Measurements from ENCODE around the gene SAP25. TPM values are rescaled to one million over a fixed set of nuclear protein-coding genes. Genes with fewer than 3 reads are reported as not detected.

SAP25 gene
- total and polyA plus RNA-seq, 2 experiments from 2014 or later, result not detected

DNA sequence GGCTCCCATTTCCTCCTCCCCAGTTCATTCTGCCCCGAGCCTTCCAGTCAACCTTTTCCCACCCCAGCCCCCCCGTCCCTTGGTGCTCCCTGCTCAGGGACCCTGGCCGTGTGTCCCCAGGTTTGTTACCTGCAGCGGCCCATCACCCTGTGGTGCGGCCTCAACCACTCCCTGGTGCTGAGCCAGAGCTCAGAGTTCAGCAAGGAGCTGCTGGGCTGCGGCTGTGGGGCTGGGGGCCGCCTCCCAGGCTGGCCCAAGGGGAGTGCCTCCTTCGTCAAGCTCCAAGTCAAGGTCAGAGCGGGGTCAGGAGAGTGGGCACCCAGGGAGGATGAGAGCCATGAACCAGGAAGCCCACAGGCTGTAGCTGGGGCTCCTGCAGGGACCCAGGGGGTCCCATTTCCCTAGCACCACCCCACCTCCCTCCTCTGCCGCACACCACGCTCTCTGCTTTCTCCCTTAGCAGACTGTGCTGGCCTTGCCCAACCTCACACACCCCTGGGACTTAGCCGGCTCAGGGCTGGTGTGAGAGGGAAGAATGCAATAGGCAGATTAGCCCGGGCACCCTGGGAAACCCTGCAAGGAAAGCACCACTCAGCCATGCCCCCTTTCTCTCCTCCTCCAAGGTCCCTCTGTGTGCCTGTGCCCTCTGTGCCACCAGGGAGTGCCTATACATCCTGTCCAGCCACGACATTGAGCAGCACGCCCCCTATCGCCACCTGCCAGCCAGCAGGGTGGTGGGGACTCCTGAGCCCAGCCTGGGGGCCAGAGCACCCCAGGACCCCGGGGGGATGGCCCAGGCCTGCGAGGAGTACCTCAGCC is 26.4 kb upstream of the SAP25 start:
- 0 out of 2 replicates have a peak, but pooled peaks cover 6% of the 10 kb centered on the region for H3K79me2 ChIP-seq (ENCODE audit: insufficient read depth)
- H3K27me3 ChIP-seq (replicated peaks; ENCODE audit: insufficient read depth), result no peaks in the 10 kb centered on the region
- H3K4me2 ChIP-seq (ENCODE audit: unreplicated experiment), result no peak overlapping the region
- no peaks in the 10 kb centered on the region for H3F3A ChIP-seq (ENCODE audit: insufficient read depth)
- H4K20me1 ChIP-seq (ENCODE audit: insufficient read depth), result no peaks in the 10 kb centered on the region
- H3K9ac ChIP-seq, result no peak overlapping the region
- WGBS, 2 experiments (ENCODE audit: low coverage in 1 of 2, low lambda C conversion rate in 2 of 2, missing lambda C conversion rate in 2 of 2), result 92 to 95% methylated on average over 18 of the region's 18 CpGs
- no peaks in the 10 kb centered on the region for H3K36me3 ChIP-seq (ENCODE audit: low read depth)
- in situ Hi-C loops (cut with MboI), result no loop called here
- no peak for DNase-seq
- no peak overlapping the region for H3K4me3 ChIP-seq
- no peaks in the 10 kb centered on the region for H3K9me3 ChIP-seq (ENCODE audit: low read depth)
- no peaks in the 10 kb centered on the region for H3K9me2 ChIP-seq (ENCODE audit: insufficient read depth)
- H3K4me1 ChIP-seq (ENCODE audit: insufficient read depth), result no peaks in the 10 kb centered on the region
- no peak overlapping the region for H2AFZ ChIP-seq
- TF ChIP-seq EZH2phosphoT487 (IDR thresholded peaks at IDR 0.05; ENCODE audit: insufficient read depth, low read depth), result no peak
- TF ChIP-seq EZH2 (IDR thresholded peaks at IDR 0.05; ENCODE audit: insufficient read depth, poor library complexity, severe bottlenecking), result no peak
- H3K27ac ChIP-seq, result no peak overlapping the region

DNA sequence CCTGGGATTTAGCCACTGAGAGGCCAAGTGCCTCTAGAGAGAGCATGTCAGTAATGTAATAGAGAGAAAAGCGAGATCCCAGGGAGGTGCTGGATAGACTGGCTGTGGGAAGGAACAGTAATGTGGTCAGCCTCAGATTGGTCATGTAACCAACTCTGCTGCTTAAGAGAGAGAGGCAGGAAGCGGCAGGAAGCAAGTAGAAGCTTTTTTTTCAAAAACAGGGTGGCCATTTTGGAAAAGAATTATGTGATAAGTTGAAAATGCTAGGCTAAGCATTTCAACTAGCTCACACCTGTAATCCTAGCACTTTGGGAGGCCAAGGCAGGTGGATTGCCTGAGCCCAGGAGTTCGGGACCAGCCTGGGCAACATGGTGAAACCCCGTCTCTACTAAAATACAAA is 24.7 kb upstream of the SAP25 start:
- DNase-seq, result peak; percentile 28
- H3K9me2 ChIP-seq (ENCODE audit: insufficient read depth), result no peaks in the 10 kb centered on the region
- H3K4me3 ChIP-seq, result no peak overlapping the region
- H4K20me1 ChIP-seq (ENCODE audit: insufficient read depth), result no peaks in the 10 kb centered on the region
- H3K27me3 ChIP-seq (replicated peaks; ENCODE audit: insufficient read depth), result no peaks in the 10 kb centered on the region
- no peaks in the 10 kb centered on the region for H3F3A ChIP-seq (ENCODE audit: insufficient read depth)
- H3K79me2 ChIP-seq (ENCODE audit: insufficient read depth), result 0 out of 2 replicates have a peak, but pooled peaks cover 6% of the 10 kb centered on the region
- TF ChIP-seq EZH2 (IDR thresholded peaks at IDR 0.05; ENCODE audit: insufficient read depth, poor library complexity, severe bottlenecking) (no peak), EZH2phosphoT487 (IDR thresholded peaks at IDR 0.05; ENCODE audit: insufficient read depth, low read depth) (no peak)
- no peak overlapping the region for H3K27ac ChIP-seq
- H3K9me3 ChIP-seq (ENCODE audit: low read depth), result no peaks in the 10 kb centered on the region
- no peak overlapping the region for H3K4me2 ChIP-seq (ENCODE audit: unreplicated experiment)
- H3K9ac ChIP-seq, result no peak overlapping the region
- in situ Hi-C loops (cut with MboI), result no loop called here
- H2AFZ ChIP-seq, result no peak overlapping the region
- H3K36me3 ChIP-seq (ENCODE audit: low read depth), result no peaks in the 10 kb centered on the region
- 79 to 84% methylated on average over 4 of the region's 4 CpGs for WGBS, 2 experiments (ENCODE audit: low coverage in 1 of 2, low lambda C conversion rate in 2 of 2, missing lambda C conversion rate in 2 of 2)
- no peaks in the 10 kb centered on the region for H3K4me1 ChIP-seq (ENCODE audit: insufficient read depth)

DNA sequence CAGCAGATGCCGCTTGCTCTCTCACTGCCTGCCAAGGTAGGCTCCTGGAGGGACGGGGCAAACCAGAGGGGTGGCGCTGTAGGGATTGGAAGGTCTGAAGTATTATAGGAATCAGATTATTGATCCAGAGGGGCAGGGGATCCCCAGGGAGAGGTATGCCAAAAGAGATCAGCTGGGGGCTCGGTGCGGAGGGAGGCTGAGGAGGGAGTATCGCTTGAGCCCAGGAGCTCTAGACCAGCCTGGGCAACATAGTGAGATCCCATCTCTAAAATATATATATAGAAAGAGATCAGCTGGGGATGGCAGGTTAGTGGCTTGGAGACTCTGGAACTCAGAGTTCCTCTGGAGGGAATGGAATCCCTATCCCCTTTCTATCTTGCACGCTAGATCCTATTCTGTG is 21.5 kb upstream of the SAP25 start:
- H4K20me1 ChIP-seq (ENCODE audit: insufficient read depth), result no peaks in the 10 kb centered on the region
- no peaks in the 10 kb centered on the region for H3K79me2 ChIP-seq (ENCODE audit: insufficient read depth)
- H3K36me3 ChIP-seq (ENCODE audit: low read depth), result no peaks in the 10 kb centered on the region
- H2AFZ ChIP-seq, result no peak overlapping the region
- H3K9me3 ChIP-seq (ENCODE audit: low read depth), result no peaks in the 10 kb centered on the region
- no peak overlapping the region for H3K4me3 ChIP-seq
- no peaks in the 10 kb centered on the region for H3F3A ChIP-seq (ENCODE audit: insufficient read depth)
- no peaks in the 10 kb centered on the region for H3K4me1 ChIP-seq (ENCODE audit: insufficient read depth)
- H3K9ac ChIP-seq, result no peak overlapping the region
- no peaks in the 10 kb centered on the region for H3K9me2 ChIP-seq (ENCODE audit: insufficient read depth)
- no peaks in the 10 kb centered on the region for H3K27me3 ChIP-seq (replicated peaks; ENCODE audit: insufficient read depth)
- no peak overlapping the region for H3K27ac ChIP-seq
- DNase-seq, result no peak
- TF ChIP-seq EZH2 (IDR thresholded peaks at IDR 0.05; ENCODE audit: insufficient read depth, poor library complexity, severe bottlenecking) (no peak), EZH2phosphoT487 (IDR thresholded peaks at IDR 0.05; ENCODE audit: insufficient read depth, low read depth) (no peak)
- H3K4me2 ChIP-seq (ENCODE audit: unreplicated experiment), result no peak overlapping the region
- in situ Hi-C loops (cut with MboI), result no loop called here
- WGBS, 2 experiments (ENCODE audit: low coverage in 1 of 2, low lambda C conversion rate in 2 of 2, missing lambda C conversion rate in 2 of 2), result 94 to 95% methylated on average over 7 of the region's 7 CpGs

DNA sequence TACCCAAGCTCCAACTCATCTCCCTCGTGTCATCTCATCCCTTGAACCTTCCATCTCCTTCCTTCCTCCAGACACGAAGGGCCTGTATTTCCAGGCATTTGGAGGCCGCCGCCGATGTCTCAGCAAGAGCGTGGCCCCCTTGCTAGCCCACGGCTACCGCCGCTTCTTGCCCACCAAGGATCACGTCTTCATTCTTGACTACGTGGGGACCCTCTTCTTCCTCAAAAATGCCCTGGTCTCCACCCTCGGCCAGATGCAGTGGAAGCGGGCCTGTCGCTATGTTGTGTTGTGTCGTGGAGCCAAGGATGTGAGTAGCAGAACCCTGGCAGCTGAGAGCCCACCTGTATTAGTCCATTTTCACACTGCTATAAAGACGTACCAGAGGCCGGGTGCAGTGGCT is 17.9 kb upstream of the SAP25 start:
- TF ChIP-seq EZH2 (IDR thresholded peaks at IDR 0.05; ENCODE audit: insufficient read depth, poor library complexity, severe bottlenecking), result no peak
- no peak for TF ChIP-seq EZH2phosphoT487 (IDR thresholded peaks at IDR 0.05; ENCODE audit: insufficient read depth, low read depth)
- no peaks in the 10 kb centered on the region for H4K20me1 ChIP-seq (ENCODE audit: insufficient read depth)

More for the DNA sequence above, 17.9 kb upstream of the SAP25 start:
- Histone ChIP-seq H3K36me3 (ENCODE audit: low read depth) (no peaks in the 10 kb centered on the region), H3K27me3 (replicated peaks; ENCODE audit: insufficient read depth) (no peaks in the 10 kb centered on the region), H3K9ac (no peak overlapping the region), H3K4me3 (no peak overlapping the region), H3K79me2 (ENCODE audit: insufficient read depth) (no peaks in the 10 kb centered on the region), H3K9me3 (ENCODE audit: low read depth) (no peaks in the 10 kb centered on the region), H3K9me2 (ENCODE audit: insufficient read depth) (no peaks in the 10 kb centered on the region), H2AFZ (no peak overlapping the region), H3K4me1 (ENCODE audit: insufficient read depth) (no peaks in the 10 kb centered on the region), H3K4me2 (ENCODE audit: unreplicated experiment) (no peak overlapping the region), H3K27ac (no peak overlapping the region), H3F3A (ENCODE audit: insufficient read depth) (no peaks in the 10 kb centered on the region)
- WGBS, 2 experiments (ENCODE audit: low coverage in 1 of 2, low lambda C conversion rate in 2 of 2, missing lambda C conversion rate in 2 of 2), result 89 to 90% methylated on average over 17 of the region's 17 CpGs
- DNase-seq, result no peak
- in situ Hi-C loops (cut with MboI), result no loop called here
